Germinal center (tissue), 1 donor: ENCODE data around the gene FHOD3.
A peak's percentile ranks its signal among the peaks of the same experiment; 100 is the strongest.

Experiments
- DNase-seq: peaks from one replicate; pipeline ENCODE4 v3.0.0; 2012; ENCODE audit warnings: mixed read lengths, low spot score

FHOD3 gene

DNA sequence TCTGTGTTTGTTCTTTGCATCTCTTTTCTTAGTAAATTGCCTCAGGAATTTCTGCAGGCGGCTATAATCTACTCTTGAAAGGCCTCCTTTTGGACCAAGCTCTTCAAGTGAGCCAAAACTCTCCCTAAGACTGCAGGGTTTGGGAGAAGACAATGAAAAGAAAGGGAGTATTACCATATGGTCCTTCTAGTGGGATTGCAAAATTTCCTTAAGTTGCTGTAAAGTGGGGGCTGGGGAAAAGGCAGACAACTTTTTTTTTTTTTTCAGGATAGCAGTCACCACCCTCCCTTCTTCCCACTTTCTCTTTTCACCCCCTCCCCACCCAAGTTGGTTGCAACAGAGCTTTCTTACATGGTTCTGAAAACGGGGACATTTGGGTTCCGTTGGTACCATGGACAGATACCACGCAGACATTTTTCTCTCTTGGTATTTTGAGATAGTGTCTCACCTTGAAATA lies 183.7 kb downstream of the FHOD3 start:
- DNase-seq = no peak

DNA sequence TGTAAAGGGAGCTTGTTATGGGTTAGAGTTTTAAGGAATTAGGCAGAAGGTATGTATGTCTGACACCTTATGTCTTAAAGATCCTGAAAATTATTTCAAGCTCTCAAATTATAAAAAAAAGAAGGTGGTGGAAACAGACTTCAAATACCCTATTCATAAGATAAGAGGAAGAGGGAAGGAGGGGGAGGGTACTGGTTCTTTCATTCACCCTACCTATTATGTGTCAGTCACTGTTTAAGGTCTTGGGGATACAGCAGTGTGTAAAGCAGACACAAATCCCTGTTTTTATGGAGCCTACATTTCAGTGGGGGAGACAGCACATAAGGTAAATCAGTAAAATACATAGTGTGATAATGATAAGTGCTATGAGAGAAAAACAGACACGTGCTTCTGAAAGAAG lies 184.4 kb downstream of the FHOD3 start:
- no peak for DNase-seq

DNA sequence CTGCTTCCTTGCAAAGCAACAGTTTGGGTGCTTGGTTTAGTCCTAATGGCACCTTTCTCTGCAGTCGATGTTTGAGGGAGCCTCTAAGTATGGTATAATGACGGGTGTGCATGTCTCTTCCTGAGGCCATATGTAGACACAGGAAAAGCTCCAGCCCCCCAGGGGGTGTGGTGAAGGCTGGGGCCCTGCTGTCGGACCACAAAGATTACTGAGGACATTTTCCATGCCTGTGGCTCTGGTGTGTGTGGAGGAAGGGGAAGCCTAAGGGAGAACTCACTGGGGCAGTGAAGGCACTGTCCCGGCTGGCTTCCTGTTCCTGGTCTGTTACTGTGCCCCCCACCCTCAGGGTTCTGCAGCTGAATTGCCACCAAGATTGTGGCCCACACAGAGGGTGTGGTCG lies 187.1 kb downstream of the FHOD3 start:
- DNase-seq = no peak

DNA sequence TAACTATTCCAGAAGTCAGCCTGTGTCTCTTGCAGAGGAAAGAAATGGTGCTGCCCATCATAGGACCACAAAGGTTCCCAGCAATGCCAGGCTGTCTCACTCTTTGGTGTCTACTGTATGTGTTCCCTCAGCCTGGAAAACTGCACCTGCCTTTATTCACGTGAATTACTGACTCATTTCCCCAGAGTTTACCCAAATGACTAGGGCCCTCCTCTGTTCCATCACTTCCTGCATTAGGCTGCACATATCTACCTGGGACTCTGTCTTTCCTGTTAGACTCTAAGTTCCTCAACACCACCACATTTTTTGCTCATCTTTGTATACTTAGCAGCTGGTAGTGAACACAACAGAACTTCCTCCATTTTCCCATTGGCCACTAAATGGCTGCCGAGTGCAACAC lies 188.3 kb downstream of the FHOD3 start:
- no peak for DNase-seq

DNA sequence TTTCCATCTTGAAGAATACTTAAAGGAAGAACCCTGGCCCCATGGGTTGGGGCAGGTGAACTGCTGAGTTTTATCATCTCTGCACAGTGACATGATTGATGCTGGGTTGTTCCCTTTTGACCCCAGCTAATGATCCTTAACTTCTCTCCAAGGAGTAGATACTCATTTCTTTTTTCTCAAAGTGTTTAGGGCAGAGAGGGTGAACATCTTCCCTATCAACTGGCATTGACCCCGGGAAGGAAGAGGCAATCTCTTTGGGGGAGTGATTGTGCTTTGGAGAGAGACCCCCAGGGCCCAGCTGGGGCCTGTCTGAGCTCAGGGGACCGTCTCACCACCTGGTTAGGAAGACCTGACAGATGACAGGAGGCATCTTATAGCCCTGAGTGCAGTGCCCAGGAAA lies 190.6 kb downstream of the FHOD3 start:
- no peak for DNase-seq

DNA sequence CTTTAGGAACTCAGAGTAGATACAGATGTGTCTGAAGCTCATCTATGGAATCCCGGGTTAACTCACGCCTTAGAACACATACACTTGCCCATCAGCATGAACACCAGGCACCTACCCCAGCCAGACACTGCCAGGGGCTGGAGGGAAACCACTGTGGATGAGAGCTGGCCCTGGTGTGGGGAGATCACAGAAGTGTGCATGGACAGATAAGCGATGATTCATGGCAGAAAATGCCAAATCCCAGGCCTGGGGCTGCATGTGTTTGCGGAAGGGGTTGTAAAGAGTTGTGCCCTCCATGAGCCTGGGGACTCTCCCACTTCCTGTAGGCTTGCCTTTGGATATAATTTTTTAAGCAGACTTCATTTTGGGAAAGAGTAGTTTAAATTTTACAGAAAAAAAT lies 193.4 kb downstream of the FHOD3 start:
- DNase-seq = no peak

DNA sequence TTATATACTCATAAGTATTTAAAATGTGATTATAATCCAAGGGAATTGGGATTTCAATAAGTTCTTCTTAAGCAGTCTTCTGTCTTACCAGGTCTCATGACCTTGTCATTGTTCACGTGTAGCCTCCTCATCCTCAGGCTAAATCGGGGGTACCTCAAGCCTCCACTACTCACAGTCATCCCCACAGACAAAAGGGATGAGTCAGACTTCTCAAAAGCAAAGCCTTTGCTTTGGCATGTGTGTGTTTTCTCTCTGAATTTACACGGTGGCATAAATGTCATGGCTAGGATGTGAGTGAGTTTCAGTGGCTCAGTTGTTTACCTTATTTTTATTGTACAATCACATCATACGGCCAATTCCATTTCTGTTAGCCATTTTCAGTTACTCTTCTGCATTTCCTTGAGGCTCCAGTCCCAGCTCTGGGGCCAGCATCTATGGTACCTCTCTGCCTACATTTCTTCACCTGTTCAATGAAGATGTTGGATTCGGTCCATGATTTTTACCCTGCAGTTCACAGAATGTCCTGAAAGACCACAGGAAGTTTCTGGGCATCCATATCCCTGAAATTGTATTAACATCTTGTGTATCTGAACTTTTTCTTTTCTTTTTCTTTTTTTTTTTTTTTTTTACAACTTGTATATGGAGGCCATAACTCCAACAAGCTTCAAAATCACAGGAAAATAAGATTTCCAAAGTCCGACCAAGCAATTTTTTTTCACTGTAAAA lies 195.3 kb downstream of the FHOD3 start:
- DNase-seq = no peak

DNA sequence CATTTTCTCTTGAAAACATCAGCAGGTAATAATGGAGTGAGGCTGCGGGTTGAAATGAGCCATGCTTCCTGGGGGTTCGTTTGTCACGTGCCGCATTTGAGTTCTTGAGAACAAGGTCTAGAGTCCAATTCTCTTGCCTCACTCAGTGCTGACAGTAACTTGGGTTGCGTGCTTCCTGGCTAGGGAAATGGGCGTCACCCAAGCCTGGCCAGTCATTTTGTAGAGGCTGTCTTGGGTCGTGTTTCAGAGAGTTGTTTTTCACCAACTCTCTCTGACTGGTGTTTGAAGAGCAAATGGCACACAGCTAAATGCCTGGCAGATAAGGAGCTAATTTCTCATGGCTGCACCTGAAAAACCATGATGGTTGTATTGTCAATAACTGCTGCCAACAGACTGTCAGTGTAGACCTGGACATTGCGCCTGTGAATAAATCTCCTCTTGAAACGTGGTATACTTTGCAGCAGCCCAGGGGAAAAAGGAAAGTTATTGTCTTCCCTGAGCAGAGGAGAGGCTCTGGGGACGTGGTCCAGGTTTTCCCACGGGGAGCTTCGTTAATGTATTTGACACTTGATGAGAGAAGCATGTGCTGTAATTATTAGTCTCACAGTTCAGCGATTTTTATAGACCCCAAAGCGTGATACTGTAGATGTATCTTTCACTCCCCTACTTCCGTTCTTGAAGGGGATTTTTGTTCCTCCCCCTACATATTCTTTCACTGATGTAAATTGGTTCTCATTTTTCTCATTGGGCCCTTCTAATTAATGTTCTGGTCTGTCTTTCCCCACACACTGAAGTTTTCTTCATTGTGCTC lies 196.0 kb downstream of the FHOD3 start:
- no peak for DNase-seq

DNA sequence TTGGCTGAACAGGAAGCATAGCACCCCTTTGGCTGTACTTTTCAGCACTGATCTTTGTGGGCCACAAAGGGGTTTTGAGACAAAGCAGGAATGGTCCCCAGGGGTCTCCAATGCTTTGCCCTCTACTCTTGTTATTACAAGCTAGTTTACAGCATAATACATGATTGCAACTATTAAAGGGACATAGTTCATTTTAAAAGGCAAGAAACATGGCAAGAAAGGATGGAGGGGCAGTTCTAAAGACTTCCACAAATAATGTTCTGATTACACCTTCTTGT lies 196.6 kb downstream of the FHOD3 start:
- no peak for DNase-seq

DNA sequence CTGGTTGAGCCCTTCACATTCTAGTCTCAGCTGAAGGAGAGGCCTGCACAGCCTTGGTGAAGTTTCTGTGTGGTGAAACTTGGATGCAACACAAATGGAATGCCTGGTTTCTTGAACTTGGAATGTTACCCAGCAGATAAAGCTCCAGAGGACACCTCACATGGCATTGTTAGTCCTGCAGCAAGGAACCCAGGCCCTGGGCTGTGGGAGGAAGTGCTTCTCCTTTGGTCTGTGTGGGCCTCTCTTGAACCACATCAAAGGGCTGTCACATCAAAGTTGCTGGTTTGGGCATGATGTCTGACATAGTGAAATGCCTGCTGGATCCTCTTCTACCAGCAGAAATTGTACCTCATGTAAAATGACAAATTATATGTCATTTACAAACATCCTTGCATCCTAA lies 198.5 kb downstream of the FHOD3 start:
- DNase-seq = no peak

DNA sequence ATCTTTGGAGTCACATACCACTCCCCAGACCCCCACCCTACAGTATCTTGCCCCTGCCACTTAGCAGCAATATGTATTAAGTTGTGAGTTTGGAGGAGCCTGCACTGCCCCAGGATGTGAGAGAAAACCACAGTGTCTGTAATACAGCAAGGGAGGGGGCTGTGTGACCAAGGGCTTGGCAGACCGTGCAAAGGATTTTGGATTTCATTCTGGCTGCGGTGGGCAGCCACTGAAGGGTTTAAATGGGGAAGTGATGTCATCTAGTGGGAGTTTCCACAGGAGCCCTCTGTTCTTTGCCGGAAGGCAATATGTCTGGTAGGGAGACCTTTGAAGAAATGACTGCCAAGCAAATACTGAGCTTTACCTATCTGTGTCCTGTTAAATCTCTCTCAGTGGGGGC lies 202.4 kb downstream of the FHOD3 start:
- DNase-seq = peak; percentile 5

DNA sequence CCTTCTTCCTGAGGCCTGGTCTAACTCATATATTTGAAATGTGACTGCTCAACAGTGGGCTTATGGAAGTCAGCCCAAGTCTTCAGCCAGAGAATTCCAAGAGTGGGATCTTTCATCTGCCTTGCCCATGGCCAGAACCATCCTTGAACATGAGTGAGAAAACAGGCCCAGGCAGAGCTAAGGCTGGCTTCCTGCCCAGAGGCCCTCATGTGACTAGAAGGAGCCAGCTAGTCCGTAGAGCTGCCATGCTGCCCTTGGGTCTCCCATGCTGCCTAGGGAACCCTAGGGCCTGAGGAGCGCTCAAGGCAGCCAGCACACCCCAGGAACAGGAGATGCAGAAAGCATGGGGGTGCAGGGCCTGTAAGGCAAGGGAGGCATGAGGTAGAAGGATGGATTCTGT lies 203.6 kb downstream of the FHOD3 start:
- DNase-seq = no peak

DNA sequence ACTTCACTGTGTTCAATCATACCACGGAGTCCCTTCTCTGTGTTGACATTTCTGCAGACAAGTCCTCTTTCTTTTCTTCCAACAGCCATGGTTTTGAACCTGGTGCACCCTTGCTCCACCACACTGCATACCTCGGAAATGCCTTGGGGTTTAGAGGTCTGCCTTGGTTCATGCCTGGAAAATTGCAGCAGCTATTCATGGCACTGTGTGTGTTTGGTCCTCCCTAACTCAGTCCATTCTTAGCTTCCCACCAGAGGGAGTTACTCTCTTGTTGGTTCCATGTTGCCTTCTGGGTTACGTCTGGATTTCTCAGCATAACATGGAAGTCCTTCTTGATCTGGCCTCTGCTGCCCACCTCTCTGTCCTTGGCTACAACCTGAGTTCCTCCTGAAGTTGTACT lies 206.0 kb downstream of the FHOD3 start:
- DNase-seq = no peak

DNA sequence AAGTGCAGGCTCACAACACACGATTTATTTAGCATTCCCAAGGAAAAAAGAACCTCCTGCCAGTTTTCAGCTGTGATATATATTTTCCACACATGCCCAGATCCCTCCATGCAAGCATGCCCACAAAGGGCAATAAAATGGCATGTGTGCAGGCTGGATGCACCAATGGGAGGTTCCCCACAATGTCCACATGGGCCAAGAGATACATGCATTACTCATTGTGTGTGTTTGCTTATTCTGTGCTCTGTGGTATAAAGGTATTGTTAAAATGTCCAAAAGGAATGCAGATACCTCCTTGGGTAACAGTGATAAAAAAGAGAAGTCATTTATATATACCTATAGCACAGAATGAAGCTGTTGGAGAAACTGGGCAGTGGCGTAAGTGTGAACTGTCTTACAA lies 207.4 kb downstream of the FHOD3 start:
- DNase-seq = no peak

DNA sequence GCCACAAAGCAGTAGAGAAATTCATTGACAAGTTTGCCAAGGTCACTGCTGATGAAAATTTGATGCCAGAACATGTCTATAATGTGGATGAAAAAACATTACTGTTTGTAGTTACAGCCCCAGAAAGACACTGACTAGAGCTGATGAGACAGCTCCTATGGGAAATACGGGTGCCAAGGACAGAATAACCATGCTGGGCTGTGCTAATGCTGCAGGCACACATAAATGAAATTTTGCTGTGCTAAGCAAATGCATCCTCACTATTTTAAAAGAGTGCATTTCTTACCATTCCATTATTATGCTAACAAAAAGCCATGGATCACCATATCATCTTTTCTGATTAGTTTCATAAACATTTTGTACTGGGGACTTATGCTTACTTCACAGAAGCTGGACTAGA lies 208.2 kb downstream of the FHOD3 start:
- no peak for DNase-seq

DNA sequence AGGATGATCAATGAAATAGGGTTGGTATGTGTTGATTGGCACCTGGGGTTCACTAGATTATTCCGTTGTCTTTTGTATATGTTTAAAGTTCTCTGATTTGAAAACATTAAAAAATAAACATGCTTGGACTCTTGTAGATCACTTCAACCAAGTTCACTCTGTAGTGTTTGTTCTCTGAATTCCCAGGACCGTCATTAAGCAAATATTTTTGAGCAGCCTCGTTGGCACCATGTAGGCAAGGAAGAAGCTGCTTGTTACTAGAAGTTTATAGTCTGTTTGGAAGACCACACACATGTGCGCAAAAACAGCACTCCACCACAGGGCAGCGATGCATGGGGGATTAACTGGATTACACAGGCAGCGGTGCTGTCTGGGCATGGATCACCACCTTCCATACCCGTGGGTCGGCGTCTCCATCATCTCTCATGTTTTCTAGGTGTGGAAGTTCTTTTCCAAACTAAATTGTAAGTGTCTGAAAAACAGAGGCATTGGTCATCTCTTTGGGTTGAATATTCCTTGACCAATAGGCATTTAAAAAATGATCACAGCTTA lies 212.2 kb downstream of the FHOD3 start:
- no peak for DNase-seq

DNA sequence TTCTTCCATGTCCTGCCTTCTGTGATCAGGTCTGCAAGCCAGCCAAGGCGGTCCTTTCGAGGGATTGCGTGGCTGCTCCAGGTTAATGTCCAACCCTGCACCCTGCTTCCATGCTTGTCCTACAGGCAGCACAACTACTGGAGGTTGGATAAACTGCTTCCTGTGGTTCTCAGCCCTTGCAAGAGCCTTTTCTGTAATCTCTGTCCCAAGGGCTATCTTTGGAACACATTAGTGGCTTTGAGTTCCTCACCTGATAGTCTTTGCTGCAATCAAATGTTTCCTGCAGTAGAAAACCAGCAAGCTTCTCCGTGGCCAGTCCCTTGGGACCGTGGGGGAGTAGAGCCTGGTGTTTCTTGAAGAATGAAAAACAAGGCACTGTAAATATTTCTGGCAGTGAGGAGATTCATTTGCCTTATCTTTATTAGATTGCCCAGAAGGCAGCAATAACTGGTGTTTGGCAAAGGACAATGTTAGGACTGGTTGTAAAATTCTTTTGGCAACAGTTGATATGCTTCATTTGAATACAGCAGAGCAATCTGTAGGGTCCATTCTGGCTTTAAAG lies 214.4 kb downstream of the FHOD3 start:
- DNase-seq = no peak

DNA sequence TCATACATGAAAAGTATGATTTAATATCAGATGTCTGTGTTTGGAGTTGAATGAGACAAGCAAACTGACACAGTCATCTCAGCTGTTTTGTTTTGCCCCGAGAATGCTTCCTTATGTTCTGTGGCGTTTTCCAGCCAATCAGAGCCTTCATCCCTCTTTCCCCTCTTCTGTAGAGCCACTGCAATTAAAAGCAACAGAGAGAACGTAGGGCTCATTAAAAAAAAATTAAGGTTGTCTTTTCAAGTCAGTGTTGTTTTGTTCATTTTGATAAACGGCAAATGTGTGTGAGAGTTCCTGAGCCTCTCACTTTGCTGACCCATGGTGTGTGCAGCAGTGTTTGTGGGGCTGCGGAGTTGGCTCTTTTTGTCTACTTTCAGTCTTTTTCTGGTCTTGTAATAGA lies 216.0 kb downstream of the FHOD3 start:
- DNase-seq = no peak

DNA sequence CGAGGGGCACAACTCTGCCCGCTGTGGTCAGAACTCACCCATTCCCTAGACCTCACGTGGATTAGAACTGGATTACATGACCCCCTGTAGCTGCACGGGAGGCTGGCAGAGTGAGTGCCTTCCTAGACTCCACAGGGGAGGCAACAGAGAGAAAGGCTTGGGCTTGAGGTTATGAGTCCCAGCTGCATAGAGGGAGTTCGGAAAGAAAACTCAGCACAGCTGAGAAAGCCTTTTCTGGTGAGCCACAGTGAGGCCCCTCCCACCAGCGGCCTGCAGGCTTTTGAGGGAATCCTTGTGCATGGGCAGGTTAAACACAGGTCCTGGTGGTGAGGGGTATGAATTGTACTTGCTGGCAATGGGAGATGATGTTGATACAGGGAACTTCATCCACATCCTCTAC lies 217.3 kb downstream of the FHOD3 start:
- DNase-seq = no peak

DNA sequence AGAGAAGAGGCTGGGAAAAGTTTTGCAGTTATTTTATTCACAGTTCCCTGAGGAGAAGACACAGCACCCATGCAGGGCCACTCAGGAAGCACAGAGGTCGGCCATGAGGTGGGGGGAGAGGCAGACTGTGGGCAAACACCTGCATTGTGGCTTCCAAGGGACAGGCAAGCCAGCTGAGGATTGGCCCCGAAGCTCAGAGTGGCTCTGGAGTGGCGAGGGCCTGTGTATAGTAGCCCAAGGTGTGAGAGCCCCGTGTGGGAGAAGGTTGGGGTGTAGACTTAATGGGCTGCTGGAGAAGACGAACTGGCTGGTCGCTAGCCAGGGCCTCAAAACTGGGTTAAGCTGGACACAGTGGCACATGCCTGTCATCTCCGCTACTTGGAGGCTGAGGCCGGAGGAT lies 218.7 kb downstream of the FHOD3 start:
- DNase-seq = no peak

DNA sequence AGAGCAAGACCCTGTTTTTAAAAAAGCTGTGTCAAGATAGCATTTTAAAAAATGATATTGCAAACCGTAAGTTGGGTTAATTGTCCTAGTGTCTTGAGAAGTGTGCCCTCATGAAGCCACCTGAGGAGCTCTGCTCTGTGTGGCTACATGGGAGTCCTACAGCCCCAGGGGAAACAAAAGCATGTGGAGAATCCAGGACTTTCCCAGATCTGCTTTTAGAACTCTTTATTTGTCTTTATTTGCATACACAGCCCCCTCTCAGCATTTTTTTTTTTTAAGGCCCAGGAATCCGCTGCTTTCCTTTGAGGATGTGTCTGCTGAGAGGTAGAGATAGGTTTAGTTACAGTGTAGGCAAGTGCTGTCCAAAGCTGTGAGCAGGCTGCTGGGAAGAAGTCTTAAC lies 219.2 kb downstream of the FHOD3 start:
- DNase-seq = no peak

DNA sequence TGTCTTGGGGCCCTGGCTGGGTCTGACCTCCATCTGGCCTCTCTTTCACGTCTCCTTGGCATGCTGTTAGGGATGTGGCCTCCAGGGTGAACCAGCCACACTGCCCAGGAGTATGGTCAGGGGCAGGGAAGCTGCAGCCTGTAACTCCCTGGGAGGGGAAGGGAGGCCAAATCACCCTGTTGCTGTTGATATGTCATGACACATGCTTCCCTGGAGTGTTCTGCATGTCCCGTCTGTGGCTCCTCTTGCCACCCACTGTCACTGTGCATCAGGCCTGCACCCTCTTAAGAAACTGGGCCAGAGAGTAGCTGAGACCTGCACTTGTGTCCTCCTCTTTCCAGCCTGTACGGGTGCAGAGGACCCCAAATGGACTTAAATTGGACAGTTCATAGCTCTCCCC lies 221.3 kb downstream of the FHOD3 start:
- DNase-seq = no peak

DNA sequence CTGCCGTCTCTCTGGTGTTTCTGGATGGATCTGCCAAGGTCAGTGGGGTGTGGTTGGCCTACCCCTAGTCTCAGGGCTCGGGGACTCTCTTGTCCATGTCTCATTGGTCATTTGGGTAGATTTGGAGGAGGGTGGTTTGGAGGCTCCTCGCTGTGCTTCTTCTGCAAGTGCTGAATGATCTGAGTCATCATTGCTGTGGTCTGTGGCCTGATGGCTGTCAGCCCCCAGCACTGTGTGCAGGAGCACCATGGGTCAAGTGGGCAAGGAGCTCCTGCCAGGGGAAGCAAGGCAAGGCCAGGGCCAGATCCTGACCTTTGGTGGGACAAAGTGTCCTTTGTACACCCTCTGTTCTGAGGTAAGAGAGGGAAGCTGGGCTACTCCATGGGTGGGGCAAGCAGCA lies 221.8 kb downstream of the FHOD3 start:
- no peak for DNase-seq
